Astrocyte (in vitro differentiated cells and primary cell): ENCODE results near the gene MAN1B1. TPM values are rescaled to one million over a fixed set of nuclear protein-coding genes. Genes with fewer than 3 reads are reported as not detected.

ENCODE experiments used
- DNase-seq: peaks from one replicate; pipeline ENCODE4 v3.0.0-alpha.2; 2010; ENCODE audit warnings: low read depth
- FAIRE-seq: peaks from 2 replicates; lab custom pipeline; 2011; peaks lifted over from hg19 to GRCh38; lab: Jason Lieb, UNC
- H2AFZ ChIP-seq: 2 replicates; pipeline ENCODE4 v1.6.0; 2012; ENCODE audit warnings: low read depth, low read length, inconsistent platforms
- H3K27ac ChIP-seq: 2 replicates; pipeline ENCODE4 v1.5.1; 2011; ENCODE audit warnings: low read depth, low read length, inconsistent platforms
- H3K27me3 ChIP-seq: 2 replicates; pipeline ENCODE4 v1.6.0; 2011; ENCODE audit warnings: low read length, inconsistent platforms; ENCODE audit not compliant: insufficient read depth
- H3K36me3 ChIP-seq: 2 replicates; pipeline ENCODE4 v1.5.1; 2011; ENCODE audit warnings: low read length, inconsistent platforms; ENCODE audit not compliant: insufficient read depth
- H3K4me1 ChIP-seq: 2 replicates; pipeline ENCODE4 v1.5.1; 2011; ENCODE audit warnings: low read length, inconsistent platforms; ENCODE audit not compliant: insufficient read depth
- H3K4me2 ChIP-seq: 2 replicates; pipeline ENCODE4 v1.6.0; 2012; ENCODE audit warnings: low read length, inconsistent platforms
- H3K4me3 ChIP-seq: 2 replicates; pipeline ENCODE4 v1.5.1; 2011; ENCODE audit warnings: low read depth, mild to moderate bottlenecking, low read length, inconsistent platforms; ENCODE audit not compliant: insufficient read depth
- H3K79me2 ChIP-seq: 2 replicates; pipeline ENCODE4 v1.6.0; 2012; ENCODE audit warnings: mild to moderate bottlenecking, low read length, inconsistent platforms; ENCODE audit not compliant: insufficient read depth
- H3K9ac ChIP-seq: 2 replicates; pipeline ENCODE4 v1.6.0; 2012; ENCODE audit warnings: mild to moderate bottlenecking, low read length, inconsistent platforms
- H3K9me3 ChIP-seq: 2 replicates; pipeline ENCODE4 v1.5.1; 2012; ENCODE audit warnings: low read depth, mild to moderate bottlenecking, low read length, inconsistent platforms; ENCODE audit not compliant: insufficient read depth
- H4K20me1 ChIP-seq: 2 replicates; pipeline ENCODE4 v1.6.0; 2012; ENCODE audit warnings: low read length, inconsistent platforms; ENCODE audit not compliant: insufficient read depth
- H3K27ac Mint-ChIP-seq: one replicate; pipeline ENCODE4 v1.8.0; 2021; ENCODE audit warnings: mild to moderate bottlenecking, mixed read lengths; ENCODE audit not compliant: unreplicated experiment
- H3K27me3 Mint-ChIP-seq: one replicate; pipeline ENCODE4 v1.8.0; 2021; ENCODE audit warnings: low read depth, mixed read lengths; ENCODE audit not compliant: unreplicated experiment
- H3K36me3 Mint-ChIP-seq: one replicate; pipeline ENCODE4 v1.8.0; 2021; ENCODE audit warnings: low read depth, mixed read lengths; ENCODE audit not compliant: unreplicated experiment
- H3K4me1 Mint-ChIP-seq: one replicate; pipeline ENCODE4 v1.8.0; 2021; ENCODE audit warnings: low read depth, mixed read lengths; ENCODE audit not compliant: unreplicated experiment
- H3K4me3 Mint-ChIP-seq: one replicate; pipeline ENCODE4 v1.8.0; 2021; ENCODE audit warnings: mild to moderate bottlenecking, moderate library complexity, mixed read lengths; ENCODE audit not compliant: unreplicated experiment
- H3K9me3 Mint-ChIP-seq: one replicate; pipeline ENCODE4 v1.8.0; 2021; ENCODE audit warnings: mild to moderate bottlenecking, mixed read lengths; ENCODE audit not compliant: unreplicated experiment
- CTCF ChIP-seq: IDR thresholded peaks from 2 replicates; pipeline ENCODE4 v1.5.1; 2011; ENCODE audit warnings: low read depth, mild to moderate bottlenecking, inconsistent platforms, low read length, moderate library complexity; ENCODE audit not compliant: insufficient read depth
- EZH2 ChIP-seq: IDR thresholded peaks from 2 replicates; pipeline ENCODE4 v1.6.1; 2012; ENCODE audit warnings: mild to moderate bottlenecking, low read length, inconsistent platforms; ENCODE audit not compliant: insufficient read depth
- total RNA-seq: library from RNA; stranded (reverse); gene quantifications from 2 replicates; pipeline ENCODE4 v1.2.1, GENCODE V29; 2021

MAN1B1 gene
- total RNA-seq, 1 donor from 2014 or later: 69.2 TPM

DNA sequence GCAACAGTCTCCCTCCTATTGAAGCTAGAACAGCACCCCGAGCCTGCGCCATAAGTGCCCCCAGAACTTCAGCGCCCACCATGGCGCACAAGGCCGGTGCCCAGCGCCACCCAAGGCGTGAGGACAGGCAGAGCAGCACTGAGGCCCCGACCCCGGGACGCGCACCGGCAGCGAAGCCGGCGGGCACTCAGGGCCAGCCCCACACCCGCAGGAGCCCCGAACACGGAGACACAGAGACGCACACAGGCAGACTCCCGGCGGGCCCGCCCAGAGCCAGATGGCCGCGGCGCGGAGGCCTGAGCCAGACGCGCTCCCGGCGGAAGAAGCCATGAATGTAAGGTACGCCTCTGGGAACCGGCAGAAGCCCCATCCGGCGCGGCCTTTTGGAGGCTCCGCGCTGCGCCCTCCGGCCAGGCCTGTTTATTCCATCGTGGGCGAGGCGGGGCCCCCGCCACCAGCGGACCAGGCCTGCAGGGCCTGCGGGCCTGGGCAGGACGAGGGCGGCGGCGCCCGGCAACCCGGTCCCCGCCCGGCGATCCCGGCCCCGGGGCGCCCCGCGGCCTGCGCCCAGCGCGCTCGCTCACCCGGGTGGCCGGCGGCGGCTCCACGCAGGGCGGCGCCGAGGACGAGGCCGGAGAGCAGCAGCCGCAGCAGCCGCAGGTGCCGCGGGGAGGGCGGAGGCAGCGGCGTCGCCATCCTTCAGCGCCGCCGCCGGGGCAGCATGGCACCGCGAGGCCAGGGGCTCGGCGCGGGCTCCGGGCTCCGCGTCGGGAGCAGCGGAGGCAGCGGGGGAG is 41.3 kb upstream of the MAN1B1 start:
- peaks cover 22% of the 10 kb centered on the region for H3K79me2 ChIP-seq
- no peaks in the 10 kb centered on the region for H3K36me3 Mint-ChIP-seq
- H4K20me1 ChIP-seq: peaks cover 32% of the 10 kb centered on the region
- H3K27ac Mint-ChIP-seq: no peak overlapping the region
- no peaks in the 10 kb centered on the region for H3K9me3 ChIP-seq
- FAIRE-seq (no peak), DNase-seq (peak; percentile 34)
- peak overlapping the region; percentile 48 for H3K9ac ChIP-seq
- peak overlapping the region; percentile 98 for H3K4me2 ChIP-seq
- H3K4me1 ChIP-seq: peaks cover 16% of the 10 kb centered on the region
- H3K36me3 ChIP-seq: no peaks in the 10 kb centered on the region
- no peaks in the 10 kb centered on the region for H3K9me3 Mint-ChIP-seq
- peaks cover 2% of the 10 kb centered on the region for H3K4me1 Mint-ChIP-seq
- peak overlapping the region; percentile 65 for H3K4me3 ChIP-seq
- peak overlapping the region; percentile 79 for H3K4me3 Mint-ChIP-seq
- H3K27ac ChIP-seq: no peak overlapping the region
- peaks cover 23% of the 10 kb centered on the region for H3K27me3 Mint-ChIP-seq
- H3K27me3 ChIP-seq: peaks cover 11% of the 10 kb centered on the region
- peak overlapping the region; percentile 79 for H2AFZ ChIP-seq
- TF ChIP-seq CTCF: no peak
- TF ChIP-seq EZH2: no peak

GRCh38 chr9:137046088-137046787 is 40.5 kb upstream of the MAN1B1 start, which contains the start of gene NPDC1:
Gene NPDC1, minus strand, starts transcription at chr9:137046177. Its CDS starts 188 bp downstream, at chr9:137045989.
- peak; percentile 41 for DNase-seq
- Mint-ChIP-seq H3K27ac (no peak within 1 kb of the TSS), H3K36me3 (no peaks in the 10 kb centered on the region)

More at GRCh38 chr9:137046088-137046787, 40.5 kb upstream of the MAN1B1 start, which contains the start of gene NPDC1:
- H3K9ac ChIP-seq: peak within 1 kb of the TSS; percentile 48
- peaks cover 11% of the 10 kb centered on the region for H3K27me3 ChIP-seq
- Mint-ChIP-seq H3K9me3 (no peaks in the 10 kb centered on the region), H3K4me3 (peak within 1 kb of the TSS; percentile 79), H3K27me3 (peaks cover 26% of the 10 kb centered on the region), H3K4me1 (peaks cover 2% of the 10 kb centered on the region)
- no peak within 1 kb of the TSS for H3K27ac ChIP-seq
- FAIRE-seq: no peak
- peak within 1 kb of the TSS; percentile 65 for H3K4me3 ChIP-seq
- H3K4me2 ChIP-seq: peak within 1 kb of the TSS; percentile 98
- peaks cover 22% of the 10 kb centered on the region for H3K79me2 ChIP-seq
- peaks cover 32% of the 10 kb centered on the region for H4K20me1 ChIP-seq
- H2AFZ ChIP-seq: peak within 1 kb of the TSS; percentile 79
- peaks cover 16% of the 10 kb centered on the region for H3K4me1 ChIP-seq
- H3K36me3 ChIP-seq: no peaks in the 10 kb centered on the region
- TF ChIP-seq CTCF (peak; percentile 65), EZH2 (no peak)
- H3K9me3 ChIP-seq: no peaks in the 10 kb centered on the region
